ENCODE measurements around the gene SLC22A15.

Gene SLC22A15

DNA sequence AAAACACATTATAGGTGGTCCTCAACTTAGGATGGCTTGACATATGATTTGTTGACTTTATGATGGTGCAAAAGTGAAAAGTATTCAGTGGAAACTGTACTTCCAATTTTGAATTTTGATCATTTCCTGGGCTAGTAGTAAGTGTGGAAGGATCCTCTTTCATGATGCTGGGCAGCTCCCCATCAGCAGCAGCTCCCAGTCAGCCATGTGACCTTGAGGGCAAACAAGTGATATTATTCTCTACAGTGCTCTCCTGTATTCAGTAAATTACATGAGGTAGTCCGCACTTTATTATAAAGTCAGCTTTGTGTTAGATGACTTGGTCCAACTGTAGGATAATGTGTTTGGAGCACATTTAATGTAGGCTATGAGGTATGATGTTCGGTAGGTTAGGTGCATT lies 36.4 kb downstream of the SLC22A15 start:
- no peak for DNase-seq (ENCODE audit: low read depth)
- TF ChIP-seq, protein P1, sequence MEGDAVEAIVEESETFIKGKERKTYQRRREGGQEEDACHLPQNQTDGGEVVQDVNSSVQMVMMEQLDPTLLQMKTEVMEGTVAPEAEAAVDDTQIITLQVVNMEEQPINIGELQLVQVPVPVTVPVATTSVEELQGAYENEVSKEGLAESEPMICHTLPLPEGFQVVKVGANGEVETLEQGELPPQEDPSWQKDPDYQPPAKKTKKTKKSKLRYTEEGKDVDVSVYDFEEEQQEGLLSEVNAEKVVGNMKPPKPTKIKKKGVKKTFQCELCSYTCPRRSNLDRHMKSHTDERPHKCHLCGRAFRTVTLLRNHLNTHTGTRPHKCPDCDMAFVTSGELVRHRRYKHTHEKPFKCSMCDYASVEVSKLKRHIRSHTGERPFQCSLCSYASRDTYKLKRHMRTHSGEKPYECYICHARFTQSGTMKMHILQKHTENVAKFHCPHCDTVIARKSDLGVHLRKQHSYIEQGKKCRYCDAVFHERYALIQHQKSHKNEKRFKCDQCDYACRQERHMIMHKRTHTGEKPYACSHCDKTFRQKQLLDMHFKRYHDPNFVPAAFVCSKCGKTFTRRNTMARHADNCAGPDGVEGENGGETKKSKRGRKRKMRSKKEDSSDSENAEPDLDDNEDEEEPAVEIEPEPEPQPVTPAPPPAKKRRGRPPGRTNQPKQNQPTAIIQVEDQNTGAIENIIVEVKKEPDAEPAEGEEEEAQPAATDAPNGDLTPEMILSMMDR (IDR thresholded peaks at IDR 0.05; ENCODE audit: low read depth, low read length, missing control alignments) = no peak
- H3K4me3 ChIP-seq (ENCODE audit: low read depth, low read length) = no peak overlapping the region

DNA sequence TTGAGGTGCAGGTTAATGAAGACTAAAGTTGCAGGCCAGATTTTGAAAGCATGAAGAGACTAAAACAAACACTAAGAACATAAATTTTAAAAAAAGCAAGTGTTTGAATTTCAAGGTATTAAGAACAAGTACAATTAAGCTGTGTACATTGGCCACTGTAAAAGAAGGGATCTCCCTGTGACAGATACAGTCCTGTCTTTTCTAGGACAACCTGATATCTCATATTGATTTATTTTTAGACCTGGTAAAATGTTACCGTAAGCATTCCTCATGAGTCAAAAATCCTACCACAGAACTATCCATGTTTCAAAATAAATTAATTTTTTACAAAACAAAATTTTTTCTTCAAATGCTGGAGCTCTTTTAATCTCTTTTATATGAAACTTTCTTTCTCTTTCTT lies 39.4 kb downstream of the SLC22A15 start:
- TF ChIP-seq, protein P1 (IDR thresholded peaks at IDR 0.05; ENCODE audit: low read depth, low read length, missing control alignments) = no peak
- no peak overlapping the region for H3K4me3 ChIP-seq (ENCODE audit: low read depth, low read length)
- no peak for DNase-seq (ENCODE audit: low read depth)

DNA sequence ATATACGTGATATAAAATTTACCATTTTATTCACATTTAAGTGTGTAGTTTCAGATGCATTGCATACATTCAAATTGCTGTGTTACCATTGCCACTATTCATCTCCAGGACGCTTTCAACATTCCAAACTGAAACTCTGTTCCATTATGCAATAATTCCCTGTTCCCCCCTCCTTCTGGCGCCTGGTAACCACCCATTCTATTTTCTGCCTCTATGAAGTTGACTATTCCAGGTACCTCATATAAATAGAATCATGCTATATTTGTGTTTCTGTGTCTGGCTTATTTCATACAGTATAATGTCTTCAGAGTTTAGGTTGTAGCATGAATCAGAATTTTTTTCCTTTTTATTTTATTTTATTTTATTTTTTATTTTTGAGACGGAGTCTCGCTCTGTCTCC lies 41.7 kb downstream of the SLC22A15 start:
- TF ChIP-seq, protein P1 (IDR thresholded peaks at IDR 0.05; ENCODE audit: low read depth, low read length, missing control alignments) = no peak
- DNase-seq (ENCODE audit: low read depth) = no peak
- H3K4me3 ChIP-seq (ENCODE audit: low read depth, low read length) = no peak overlapping the region

DNA sequence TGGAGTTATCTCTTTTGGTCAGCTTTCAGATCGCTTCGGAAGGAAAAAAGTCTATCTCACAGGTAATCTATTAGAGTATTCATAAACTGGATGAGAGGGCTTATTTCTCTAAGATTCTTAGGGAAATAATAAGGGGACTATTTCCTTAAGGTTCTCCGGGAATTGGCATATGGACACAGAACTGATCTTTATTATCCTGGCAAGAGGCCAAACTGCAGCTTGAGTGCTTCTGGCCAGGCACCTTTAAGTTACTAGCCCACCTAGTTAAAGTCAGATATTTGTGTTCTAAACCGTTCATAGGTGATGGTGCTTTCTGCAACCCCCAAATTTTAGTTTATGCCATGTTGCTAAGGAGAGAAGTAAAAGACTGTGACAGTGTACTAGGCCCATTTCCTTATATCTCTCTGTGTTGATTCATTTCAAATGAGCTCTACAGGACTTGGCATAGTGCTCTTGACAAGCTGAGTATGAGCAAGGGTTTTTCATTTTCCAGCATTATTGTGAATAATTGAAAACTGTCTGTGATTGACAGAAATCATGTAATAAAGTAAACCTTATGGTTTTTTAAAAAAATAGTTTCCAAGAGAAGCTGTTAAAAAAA lies 43.4 kb downstream of the SLC22A15 start:
- DNase-seq (ENCODE audit: low read depth) = no peak
- no peak overlapping the region for H3K4me3 ChIP-seq (ENCODE audit: low read depth, low read length)
- TF ChIP-seq, protein P1 (IDR thresholded peaks at IDR 0.05; ENCODE audit: low read depth, low read length, missing control alignments) = no peak

DNA sequence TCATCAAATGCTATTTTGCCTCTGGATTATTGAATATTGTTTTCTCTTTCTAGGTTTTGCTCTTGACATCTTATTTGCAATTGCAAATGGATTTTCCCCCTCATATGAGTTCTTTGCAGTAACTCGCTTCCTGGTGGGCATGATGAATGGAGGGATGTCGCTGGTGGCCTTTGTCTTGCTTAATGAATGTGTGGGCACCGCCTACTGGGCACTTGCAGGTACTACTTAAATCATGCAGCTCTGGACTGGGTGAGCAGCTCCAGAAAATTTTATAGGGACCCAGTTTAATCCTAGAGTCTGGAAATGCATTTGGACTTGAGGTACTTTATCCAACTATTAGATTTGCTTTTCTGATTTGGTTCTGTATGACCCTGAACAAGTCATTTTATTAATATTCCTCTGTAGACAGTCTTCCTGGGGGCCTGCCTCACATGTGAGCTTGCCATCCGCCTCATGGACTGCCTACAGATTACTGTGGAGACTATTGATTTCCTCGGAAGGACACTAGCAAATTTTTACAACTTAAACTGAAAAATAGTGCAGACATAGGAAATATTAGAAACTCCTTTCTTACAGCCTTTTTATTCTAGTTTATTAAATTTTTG lies 44.5 kb downstream of the SLC22A15 start:
- peak; percentile 48 for DNase-seq (ENCODE audit: low read depth)
- H3K4me3 ChIP-seq (ENCODE audit: low read depth, low read length) = no peak overlapping the region
- TF ChIP-seq, protein P1 (IDR thresholded peaks at IDR 0.05; ENCODE audit: low read depth, low read length, missing control alignments) = peak; percentile 81

DNA sequence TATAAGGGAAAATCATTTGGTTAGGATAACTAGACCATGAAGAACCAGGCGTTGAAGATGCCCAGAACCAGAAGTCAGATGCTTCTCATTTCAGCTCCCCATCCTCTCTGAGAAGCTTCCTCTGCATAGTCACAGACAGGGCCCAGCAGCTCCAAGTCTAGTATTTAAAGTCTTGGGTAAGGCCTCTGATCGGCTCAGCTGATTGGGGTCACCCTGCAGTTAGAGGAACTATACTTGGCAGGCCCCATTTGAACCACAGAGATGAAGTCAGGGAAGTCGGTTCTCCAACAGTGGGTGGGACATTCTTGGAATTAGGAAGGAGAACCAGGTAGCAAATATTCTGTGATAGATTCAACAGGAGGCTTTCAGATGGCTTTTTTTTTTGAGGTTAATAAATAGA lies 48.3 kb downstream of the SLC22A15 start:
- no peak overlapping the region for H3K4me3 ChIP-seq (ENCODE audit: low read depth, low read length)
- no peak for DNase-seq (ENCODE audit: low read depth)
- TF ChIP-seq, protein P1 (IDR thresholded peaks at IDR 0.05; ENCODE audit: low read depth, low read length, missing control alignments) = no peak

DNA sequence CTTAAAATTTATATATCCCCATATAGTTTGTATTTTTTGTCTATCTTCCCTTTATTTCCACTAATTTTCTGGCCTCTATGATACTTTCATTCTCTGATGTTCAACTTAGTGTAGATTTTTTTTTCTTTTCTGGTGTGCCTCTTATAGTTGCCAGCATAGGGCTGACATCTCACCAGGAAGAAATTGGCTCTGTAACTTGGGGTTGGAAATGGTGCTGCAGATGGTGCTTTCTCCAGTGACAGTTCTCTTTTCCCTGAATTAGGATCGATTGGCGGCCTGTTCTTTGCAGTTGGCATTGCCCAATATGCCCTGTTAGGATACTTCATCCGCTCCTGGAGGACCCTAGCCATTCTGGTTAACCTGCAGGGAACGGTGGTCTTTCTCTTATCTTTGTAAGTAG lies 50.3 kb downstream of the SLC22A15 start:
- no peak overlapping the region for H3K4me3 ChIP-seq (ENCODE audit: low read depth, low read length)
- no peak for DNase-seq (ENCODE audit: low read depth)
- TF ChIP-seq, protein P1 (IDR thresholded peaks at IDR 0.05; ENCODE audit: low read depth, low read length, missing control alignments) = no peak

Data from GM12864 (cell line).